NCI-H2196 (cell line): ENCODE measurements around the gene POLR1F.

Experiments
- DNase-seq: peaks from one replicate; lab custom pipeline; 2025; ENCODE audit not compliant: unreplicated experiment; lab: John Stamatoyannopoulos, UW

POLR1F gene

GRCh38 chr7:19675816-19676215 lies 33.0 kb downstream of the POLR1F start:
- DNase-seq = no peak

GRCh38 chr7:19674266-19674960 lies 34.4 kb downstream of the POLR1F start:
- DNase-seq = no peak

GRCh38 chr7:19670806-19671205 lies 38.0 kb downstream of the POLR1F start:
- DNase-seq = no peak

- peak; percentile 29 for DNase-seq
Observed at GRCh38 chr7:19665399-19666008, 43.3 kb downstream of the POLR1F start.

- DNase-seq = peak; percentile 18
Observed at GRCh38 chr7:19663816-19664462, 44.9 kb downstream of the POLR1F start.

- no peak for DNase-seq
Observed at GRCh38 chr7:19648791-19649190, 60.0 kb downstream of the POLR1F start.
